ENCODE data around the gene LCORL. TPM values are rescaled to one million over a fixed set of nuclear protein-coding genes. Genes with fewer than 3 reads are reported as not detected.
A peak's percentile ranks its signal among the peaks of the same experiment; 100 is the strongest.

LCORL gene
- total RNA-seq, 1 experiment from 2014 or later, result 18.0 TPM

GRCh38 chr4:17934286-17934685 lies 87.3 kb downstream of the LCORL start:
- ChIA-PET CTCF (no interaction called here), POLR2A (no interaction called here), RAD21 (ENCODE audit: low non-redundant PET in 1 of 2, low total read pairs in 2 of 2, uncharacterized antibody in 2 of 2, unreplicated experiment in 2 of 2) (no interaction called here)
- Histone ChIP-seq H2AFZ (ENCODE audit: low read depth, low read length, poor library complexity, severe bottlenecking) (no peak overlapping the region), H3K9me3 (ENCODE audit: control insufficient read depth in 1 of 2, insufficient read depth in 1 of 2, low read depth in 1 of 2, low read length in 2 of 2) (no peaks in the 10 kb centered on the region), H3K36me3 (ENCODE audit: control insufficient read depth in 1 of 2, insufficient read depth in 2 of 2, low read length in 2 of 2) (no peaks in the 10 kb centered on the region), H3K79me2 (ENCODE audit: insufficient read depth, low read length) (peaks cover 2% of the 10 kb centered on the region; the same call in 1 of the 2 replicates), H3K9me2 (ENCODE audit: insufficient read depth) (no peaks in the 10 kb centered on the region), H3K9ac (ENCODE audit: low read length) (no peak overlapping the region), H3K4me2 (ENCODE audit: low read length) (no peak overlapping the region), H3K27me3 (ENCODE audit: insufficient read depth, low read length) (no peaks in the 10 kb centered on the region), H3K27ac (ENCODE audit: low read depth, low read length) (no peak overlapping the region), H4K20me1 (ENCODE audit: insufficient read depth) (no peaks in the 10 kb centered on the region), H3K4me3 (replicated peaks in 1 of 2; ENCODE audit: low read depth in 1 of 2, low read length in 2 of 2) (no peak overlapping the region), H3K4me1 (ENCODE audit: control insufficient read depth in 1 of 2, insufficient read depth in 2 of 2, low read length in 2 of 2) (no peaks in the 10 kb centered on the region)
- intact Hi-C loops (cut with micrococcal nuclease), result loop anchor here (1.0 to 5.0 kb wide), 2 partner anchors 433 to 659 kb away; no protein-coding TSS in a partner anchor
- TF ChIP-seq CTCF (IDR thresholded peaks at IDR 0.05 in 2 of 3, conservative IDR thresholded peaks at IDR 0.05 in 1 of 3; ENCODE audit: borderline replicate concordance in 1 of 3, insufficient read depth in 1 of 3, low read depth in 2 of 3, low read length in 2 of 3) (no peak; a peak in 2 of 6 replicates), TCF7L2 (IDR thresholded peaks at IDR 0.05; ENCODE audit: borderline replicate concordance, extremely low read depth, insufficient read depth, insufficient read length) (no peak), RAD21 (IDR thresholded peaks at IDR 0.05; ENCODE audit: low read depth) (peak; percentile 13; the same call in 1 of the 2 replicates)
- no peak for ATAC-seq
- BruUV-seq (replicated peaks), result no TSS peak
- DNase-seq (ENCODE audit: low read depth, low spot score), result no peak

- H3K27me3 ChIP-seq (ENCODE audit: insufficient read depth, low read length), result no peaks in the 10 kb centered on the region
- H4K20me1 ChIP-seq (ENCODE audit: insufficient read depth), result no peaks in the 10 kb centered on the region
- H3K9me3 ChIP-seq (ENCODE audit: control insufficient read depth in 1 of 2, insufficient read depth in 1 of 2, low read depth in 1 of 2, low read length in 2 of 2), result no peaks in the 10 kb centered on the region
- ATAC-seq (no peak), DNase-seq (ENCODE audit: low read depth, low spot score) (no peak)
- H3K9me2 ChIP-seq (ENCODE audit: insufficient read depth), result no peaks in the 10 kb centered on the region
- intact Hi-C loops (cut with micrococcal nuclease), result loop anchor here (5.0 kb wide), 1 partner anchor 434 kb away; no protein-coding TSS in a partner anchor
- no peak overlapping the region for H3K27ac ChIP-seq (ENCODE audit: low read depth, low read length)
- RAD21 ChIA-PET (ENCODE audit: low non-redundant PET in 1 of 2, low total read pairs in 2 of 2, uncharacterized antibody in 2 of 2, unreplicated experiment in 2 of 2), result no interaction called here
- H3K9ac ChIP-seq (ENCODE audit: low read length), result no peak overlapping the region
- H3K4me2 ChIP-seq (ENCODE audit: low read length), result no peak overlapping the region
- H3K4me1 ChIP-seq (ENCODE audit: control insufficient read depth in 1 of 2, insufficient read depth in 2 of 2, low read length in 2 of 2), result no peaks in the 10 kb centered on the region
- CTCF ChIA-PET, result no interaction called here
- POLR2A ChIA-PET, result no interaction called here
- H3K36me3 ChIP-seq (ENCODE audit: control insufficient read depth in 1 of 2, insufficient read depth in 2 of 2, low read length in 2 of 2), result no peaks in the 10 kb centered on the region
- peaks cover 5% of the 10 kb centered on the region; the same call in 1 of the 2 replicates for H3K79me2 ChIP-seq (ENCODE audit: insufficient read depth, low read length)
- no peak overlapping the region for H2AFZ ChIP-seq (ENCODE audit: low read depth, low read length, poor library complexity, severe bottlenecking)
- no TSS peak for BruUV-seq (replicated peaks)
- no peak overlapping the region for H3K4me3 ChIP-seq (replicated peaks in 1 of 2; ENCODE audit: low read depth in 1 of 2, low read length in 2 of 2)
- TF ChIP-seq RAD21 (IDR thresholded peaks at IDR 0.05; ENCODE audit: low read depth), result no peak
- TF ChIP-seq EGR1 (IDR thresholded peaks at IDR 0.05; ENCODE audit: low read depth), result no peak
- TF ChIP-seq ZFX (IDR thresholded peaks at IDR 0.05), result no peak
- TF ChIP-seq SRF (IDR thresholded peaks at IDR 0.05; ENCODE audit: low read depth), result no peak
- no peak for TF ChIP-seq POLR2AphosphoS5 (IDR thresholded peaks at IDR 0.05; ENCODE audit: low read depth, low read length)
- TF ChIP-seq MAX (IDR thresholded peaks at IDR 0.05), result no peak
- no peak for TF ChIP-seq YY1 (IDR thresholded peaks at IDR 0.05; ENCODE audit: extremely low read depth, insufficient replicate concordance, low read depth, low read length)
- no peak for TF ChIP-seq CBX3 (IDR thresholded peaks at IDR 0.05; ENCODE audit: low read depth)
- no peak for TF ChIP-seq ATF3 (IDR thresholded peaks at IDR 0.05)
- TF ChIP-seq POLR2A (IDR thresholded peaks at IDR 0.05; ENCODE audit: borderline replicate concordance, extremely low read depth, insufficient read depth, insufficient read length), result no peak
- no peak for TF ChIP-seq CEBPB (IDR thresholded peaks at IDR 0.05; ENCODE audit: low read depth)
- no peak for TF ChIP-seq SIN3A (IDR thresholded peaks at IDR 0.05; ENCODE audit: low read depth)
- TF ChIP-seq SP1 (IDR thresholded peaks at IDR 0.05; ENCODE audit: low read depth), result no peak
- TF ChIP-seq ZBTB33 (IDR thresholded peaks at IDR 0.05; ENCODE audit: extremely low read depth, insufficient replicate concordance, low read length), result no peak
- TF ChIP-seq ELF1 (IDR thresholded peaks at IDR 0.05; ENCODE audit: borderline replicate concordance, low read depth), result no peak
- TF ChIP-seq JUND (IDR thresholded peaks at IDR 0.05), result no peak
- no peak for TF ChIP-seq TCF7L2 (IDR thresholded peaks at IDR 0.05; ENCODE audit: borderline replicate concordance, extremely low read depth, insufficient read depth, insufficient read length)
Observed at GRCh38 chr4:17933126-17933525, 88.4 kb downstream of the LCORL start.

Measured in HCT116 (cell line).